Measurements from ENCODE around the gene XXYLT1.
A peak's percentile ranks its signal among the peaks of the same experiment; 100 is the strongest.

The XXYLT1 gene

GRCh38 chr3:195162033-195162669, 108.8 kb downstream of the XXYLT1 start:
- no peak overlapping the region for H3K9ac ChIP-seq (ENCODE audit: insufficient read length, low read depth)
- H3K4me3 ChIP-seq (ENCODE audit: insufficient read length, low read depth): no peak overlapping the region
- H3K9me3 ChIP-seq (ENCODE audit: insufficient read depth, low read length): no peaks in the 10 kb centered on the region
- no peaks in the 10 kb centered on the region for H3K36me3 ChIP-seq (ENCODE audit: insufficient read depth, insufficient read length, low read length)
- no peak for DNase-seq (ENCODE audit: low read depth, low spot score)
- peaks cover 8% of the 10 kb centered on the region for H3K4me1 ChIP-seq (ENCODE audit: insufficient read depth, insufficient read length)
- no peaks in the 10 kb centered on the region for H3K27me3 ChIP-seq (ENCODE audit: insufficient read depth, insufficient read length)
- TF ChIP-seq ZNF274 (IDR thresholded peaks at IDR 0.05; ENCODE audit: low read depth, low read length): no peak
- TF ChIP-seq SUZ12 (IDR thresholded peaks at IDR 0.05; ENCODE audit: extremely low read depth, insufficient read depth, insufficient read length): no peak
- no peak for TF ChIP-seq YY1 (IDR thresholded peaks at IDR 0.05; ENCODE audit: insufficient read depth, insufficient read length)

- peaks cover 8% of the 10 kb centered on the region for H3K4me1 ChIP-seq (ENCODE audit: insufficient read depth, insufficient read length)
- no peak overlapping the region for H3K9ac ChIP-seq (ENCODE audit: insufficient read length, low read depth)
- H3K36me3 ChIP-seq (ENCODE audit: insufficient read depth, insufficient read length, low read length): peaks cover 3% of the 10 kb centered on the region
- no peak for TF ChIP-seq ZNF274 (IDR thresholded peaks at IDR 0.05; ENCODE audit: low read depth, low read length)
- TF ChIP-seq YY1 (IDR thresholded peaks at IDR 0.05; ENCODE audit: insufficient read depth, insufficient read length): no peak
- TF ChIP-seq SUZ12 (IDR thresholded peaks at IDR 0.05; ENCODE audit: extremely low read depth, insufficient read depth, insufficient read length): no peak
- no peak for DNase-seq (ENCODE audit: low read depth, low spot score)
- no peaks in the 10 kb centered on the region for H3K27me3 ChIP-seq (ENCODE audit: insufficient read depth, insufficient read length)
- H3K4me3 ChIP-seq (ENCODE audit: insufficient read length, low read depth): no peak overlapping the region
- no peaks in the 10 kb centered on the region for H3K9me3 ChIP-seq (ENCODE audit: insufficient read depth, low read length)
Observed at GRCh38 chr3:195160908-195161434, 110.0 kb downstream of the XXYLT1 start.

- Histone ChIP-seq H3K27me3 (ENCODE audit: insufficient read depth, insufficient read length) (no peaks in the 10 kb centered on the region), H3K4me1 (ENCODE audit: insufficient read depth, insufficient read length) (peaks cover 8% of the 10 kb centered on the region), H3K9me3 (ENCODE audit: insufficient read depth, low read length) (no peaks in the 10 kb centered on the region), H3K9ac (ENCODE audit: insufficient read length, low read depth) (no peak overlapping the region), H3K4me3 (ENCODE audit: insufficient read length, low read depth) (no peak overlapping the region), H3K36me3 (ENCODE audit: insufficient read depth, insufficient read length, low read length) (peaks cover 8% of the 10 kb centered on the region)
- peak; percentile 50 for DNase-seq (ENCODE audit: low read depth, low spot score)
- TF ChIP-seq ZNF274 (IDR thresholded peaks at IDR 0.05; ENCODE audit: low read depth, low read length): no peak
Observed at GRCh38 chr3:195160257-195160898, 110.6 kb downstream of the XXYLT1 start.

GRCh38 chr3:195159814-195160165, 111.2 kb downstream of the XXYLT1 start:
- Histone ChIP-seq H3K9ac (ENCODE audit: insufficient read length, low read depth) (no peak overlapping the region), H3K27me3 (ENCODE audit: insufficient read depth, insufficient read length) (no peaks in the 10 kb centered on the region), H3K9me3 (ENCODE audit: insufficient read depth, low read length) (no peaks in the 10 kb centered on the region), H3K36me3 (ENCODE audit: insufficient read depth, insufficient read length, low read length) (peaks cover 8% of the 10 kb centered on the region), H3K4me1 (ENCODE audit: insufficient read depth, insufficient read length) (peaks cover 9% of the 10 kb centered on the region), H3K4me3 (ENCODE audit: insufficient read length, low read depth) (no peak overlapping the region)
- TF ChIP-seq ZNF274 (IDR thresholded peaks at IDR 0.05; ENCODE audit: low read depth, low read length): no peak
- no peak for TF ChIP-seq YY1 (IDR thresholded peaks at IDR 0.05; ENCODE audit: insufficient read depth, insufficient read length)
- TF ChIP-seq SUZ12 (IDR thresholded peaks at IDR 0.05; ENCODE audit: extremely low read depth, insufficient read depth, insufficient read length): no peak
- no peak for DNase-seq (ENCODE audit: low read depth, low spot score)

GRCh38 chr3:195159117-195159813, 111.7 kb downstream of the XXYLT1 start:
- H3K4me1 ChIP-seq (ENCODE audit: insufficient read depth, insufficient read length): peaks cover 14% of the 10 kb centered on the region
- H3K9ac ChIP-seq (ENCODE audit: insufficient read length, low read depth): no peak overlapping the region
- no peak overlapping the region for H3K4me3 ChIP-seq (ENCODE audit: insufficient read length, low read depth)
- TF ChIP-seq YY1 (IDR thresholded peaks at IDR 0.05; ENCODE audit: insufficient read depth, insufficient read length) (no peak), ZNF274 (IDR thresholded peaks at IDR 0.05; ENCODE audit: low read depth, low read length) (no peak), SUZ12 (IDR thresholded peaks at IDR 0.05; ENCODE audit: extremely low read depth, insufficient read depth, insufficient read length) (no peak)
- peaks cover 8% of the 10 kb centered on the region for H3K36me3 ChIP-seq (ENCODE audit: insufficient read depth, insufficient read length, low read length)
- H3K9me3 ChIP-seq (ENCODE audit: insufficient read depth, low read length): no peaks in the 10 kb centered on the region
- no peak for DNase-seq (ENCODE audit: low read depth, low spot score)
- no peaks in the 10 kb centered on the region for H3K27me3 ChIP-seq (ENCODE audit: insufficient read depth, insufficient read length)

- Histone ChIP-seq H3K27me3 (ENCODE audit: insufficient read depth, insufficient read length) (no peaks in the 10 kb centered on the region), H3K4me3 (ENCODE audit: insufficient read length, low read depth) (no peak overlapping the region), H3K9me3 (ENCODE audit: insufficient read depth, low read length) (no peaks in the 10 kb centered on the region), H3K36me3 (ENCODE audit: insufficient read depth, insufficient read length, low read length) (peaks cover 12% of the 10 kb centered on the region), H3K4me1 (ENCODE audit: insufficient read depth, insufficient read length) (peaks cover 23% of the 10 kb centered on the region), H3K9ac (ENCODE audit: insufficient read length, low read depth) (no peak overlapping the region)
- TF ChIP-seq SUZ12 (IDR thresholded peaks at IDR 0.05; ENCODE audit: extremely low read depth, insufficient read depth, insufficient read length) (no peak), ZNF274 (IDR thresholded peaks at IDR 0.05; ENCODE audit: low read depth, low read length) (no peak), YY1 (IDR thresholded peaks at IDR 0.05; ENCODE audit: insufficient read depth, insufficient read length) (no peak)
- DNase-seq (ENCODE audit: low read depth, low spot score): no peak
Observed at GRCh38 chr3:195156286-195156890, 114.6 kb downstream of the XXYLT1 start.
